Epithelial cell of esophagus (primary cell): Measurements from ENCODE around the gene JADE1.

Source experiments
- DNase-seq: peaks from one replicate; pipeline ENCODE4 v3.0.0; 2010; ENCODE audit warnings: low read depth
- H3K4me3 ChIP-seq: 2 replicates; pipeline ENCODE4 v1.5.1; 2011; ENCODE audit warnings: mild to moderate bottlenecking, low read length, control low read depth
- CTCF ChIP-seq: IDR thresholded peaks from 2 replicates; pipeline ENCODE4 v1.5.1; 2011; ENCODE audit warnings: low read depth, mild to moderate bottlenecking, low read length, control low read depth, inconsistent platforms; ENCODE audit not compliant: insufficient read depth; ENCODE audit errors: missing control alignments

The JADE1 gene

GRCh38 chr4:128854433-128854832 is 44.9 kb downstream of the JADE1 start:
- no peak overlapping the region for H3K4me3 ChIP-seq
- DNase-seq = no peak
- no peak for TF ChIP-seq CTCF

- no peak for DNase-seq
- no peak overlapping the region for H3K4me3 ChIP-seq
- no peak for TF ChIP-seq CTCF
Measured at GRCh38 chr4:128855621-128856020, 46.1 kb downstream of the JADE1 start.

- no peak overlapping the region for H3K4me3 ChIP-seq
- DNase-seq = no peak
- no peak for TF ChIP-seq CTCF
Measured at GRCh38 chr4:128856246-128856645, 46.7 kb downstream of the JADE1 start.

- H3K4me3 ChIP-seq = no peak overlapping the region
- no peak for TF ChIP-seq CTCF
- no peak for DNase-seq
Measured at GRCh38 chr4:128858879-128859671, 49.6 kb downstream of the JADE1 start.

- TF ChIP-seq CTCF = no peak
- DNase-seq = no peak
- H3K4me3 ChIP-seq = no peak overlapping the region
Measured at GRCh38 chr4:128859887-128860677, 50.6 kb downstream of the JADE1 start.

GRCh38 chr4:128861856-128862518 is 52.5 kb downstream of the JADE1 start:
- H3K4me3 ChIP-seq = no peak overlapping the region
- DNase-seq = no peak
- TF ChIP-seq CTCF = no peak
